AG09309 (cell line): ENCODE results near the gene SNX4.
A peak's percentile ranks its signal among the peaks of the same experiment; 100 is the strongest.

Source experiments
- DNase-seq: peaks from one replicate; pipeline ENCODE4 v3.0.0-alpha.2; 2010; ENCODE audit warnings: low read depth
- H3K4me3 ChIP-seq: 2 replicates; pipeline ENCODE4 v1.5.1; 2011; ENCODE audit warnings: mild to moderate bottlenecking, low read depth, low read length, moderate library complexity; ENCODE audit not compliant: control insufficient read depth
- CTCF ChIP-seq: IDR thresholded peaks from 2 replicates; pipeline ENCODE4 v1.5.1; 2011; ENCODE audit warnings: mild to moderate bottlenecking, low read depth, low read length, inconsistent platforms; ENCODE audit not compliant: insufficient read depth, control insufficient read depth; ENCODE audit errors: missing control alignments

Gene SNX4

GRCh38 chr3:125477701-125478100 lies 42.3 kb downstream of the SNX4 start:
- no peak for TF ChIP-seq CTCF
- no peak overlapping the region for H3K4me3 ChIP-seq
- DNase-seq: no peak

DNA sequence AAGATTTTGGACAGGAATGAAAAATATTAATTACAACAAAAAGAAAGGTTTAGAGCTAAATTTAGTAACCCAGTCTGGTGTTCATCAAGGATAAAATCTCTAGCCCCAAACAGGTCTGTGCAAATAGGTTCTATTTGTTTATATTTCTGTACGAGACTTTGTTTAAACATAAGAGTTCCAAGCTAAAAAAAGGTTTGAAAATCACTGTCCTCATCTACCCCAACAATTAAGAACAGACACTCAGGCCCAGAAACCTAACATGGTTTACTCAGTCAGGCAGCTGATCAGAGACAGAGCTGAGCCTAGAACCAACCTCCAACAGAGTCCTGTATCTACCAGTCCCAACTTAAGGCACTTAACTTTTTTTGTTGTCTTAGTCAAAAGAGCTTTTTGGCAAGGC lies 49.3 kb downstream of the SNX4 start:
- no peak for DNase-seq
- H3K4me3 ChIP-seq: no peak overlapping the region
- no peak for TF ChIP-seq CTCF

- no peak for DNase-seq
- no peak for TF ChIP-seq CTCF
- no peak overlapping the region for H3K4me3 ChIP-seq
Observed at GRCh38 chr3:125462722-125463299, 57.2 kb downstream of the SNX4 start.

GRCh38 chr3:125461896-125462295 lies 58.1 kb downstream of the SNX4 start:
- no peak for TF ChIP-seq CTCF
- H3K4me3 ChIP-seq: no peak overlapping the region
- DNase-seq: no peak

GRCh38 chr3:125460233-125460632 lies 59.8 kb downstream of the SNX4 start:
- no peak for TF ChIP-seq CTCF
- no peak for DNase-seq
- H3K4me3 ChIP-seq: no peak overlapping the region

- DNase-seq: peak; percentile 41
- no peak for TF ChIP-seq CTCF
- no peak overlapping the region for H3K4me3 ChIP-seq
Observed at GRCh38 chr3:125443923-125444322, 76.1 kb downstream of the SNX4 start.

- no peak for TF ChIP-seq CTCF
- DNase-seq: no peak
- no peak overlapping the region for H3K4me3 ChIP-seq
Observed at GRCh38 chr3:125442506-125442905, 77.5 kb downstream of the SNX4 start.
